Liver (tissue), 3 donors: Measurements from ENCODE around the gene RAB4A.

Experiments used
- ATF3 ChIP-seq: IDR thresholded peaks from 2 replicates; pipeline ENCODE4 v1.6.1; 2016; ENCODE audit warnings: antibody characterized with exemption
- CTCF ChIP-seq: fragments of 150-350 bp; IDR thresholded peaks from 2 replicates; pipeline ENCODE4 v1.5.1; 2017; ENCODE audit warnings: improper control_type of control experiment, low read depth, low read length; ENCODE audit not compliant: missing input control
- GABPA ChIP-seq, 2 donors: IDR thresholded peaks in 1 of 2; conservative IDR thresholded peaks in 1 of 2; 2 replicates each; pipeline ENCODE4 v1.6.1; 2016; ENCODE audit warnings: antibody characterized with exemption in 2 of 2, mild to moderate bottlenecking in 1 of 2, moderate library complexity in 1 of 2
- HNF4A ChIP-seq, 2 donors: conservative IDR thresholded peaks; 2 replicates each; pipeline ENCODE4 v1.6.1; 2016; ENCODE audit warnings: antibody characterized with exemption in 2 of 2, mild to moderate bottlenecking in 2 of 2
- REST ChIP-seq: IDR thresholded peaks from 2 replicates; pipeline ENCODE4 v1.6.1; 2016; ENCODE audit warnings: antibody characterized with exemption, mild to moderate bottlenecking
- TAF1 ChIP-seq: conservative IDR thresholded peaks from 2 replicates; pipeline ENCODE4 v1.6.1; 2016; ENCODE audit warnings: antibody characterized with exemption, mild to moderate bottlenecking
- YY1 ChIP-seq: IDR thresholded peaks from 2 replicates; pipeline ENCODE4 v1.6.1; 2016; ENCODE audit warnings: antibody characterized with exemption, mild to moderate bottlenecking
- donor health status: healthy.
- donor health status: healthy.

- TF ChIP-seq CTCF = no peak
- TF ChIP-seq GABPA (IDR thresholded peaks at IDR 0.05 in 1 of 2, conservative IDR thresholded peaks at IDR 0.05 in 1 of 2) = no peak
- no peak for TF ChIP-seq YY1
- TF ChIP-seq HNF4A (conservative IDR thresholded peaks at IDR 0.05) = no peak
- TF ChIP-seq TAF1 = no peak
- TF ChIP-seq REST = no peak
- no peak for TF ChIP-seq ATF3
Measured at GRCh38 chr1:229260297-229260696, 10.6 kb upstream of the RAB4A start.
